SJCRH30 (cell line): Measurements from ENCODE around the gene GABRB3. TPM values are rescaled to one million over a fixed set of nuclear protein-coding genes. Genes with fewer than 3 reads are reported as not detected.
A peak's percentile ranks its signal among the peaks of the same experiment; 100 is the strongest.

ENCODE experiments used
- DNase-seq, 2 experiments: peaks; one replicate each; pipeline ENCODE4 v3.0.0-alpha.2; 2015 to 2020
- H3K27ac ChIP-seq: fragments of 250-450 bp; sonication (Bioruptor Pico); 2 replicates; pipeline ENCODE4 v1.5.1; 2020; ENCODE audit warnings: mild to moderate bottlenecking, moderate library complexity
- H3K27me3 ChIP-seq: fragments of 250-450 bp; sonication (Bioruptor Pico); 2 replicates; pipeline ENCODE4 v1.5.1; 2020; ENCODE audit warnings: mild to moderate bottlenecking, moderate library complexity
- H3K36me3 ChIP-seq: fragments of 250-450 bp; sonication (Bioruptor Pico); 2 replicates; pipeline ENCODE4 v1.5.1; 2020; ENCODE audit warnings: mild to moderate bottlenecking, moderate library complexity
- H3K4me1 ChIP-seq: fragments of 250-450 bp; sonication (Bioruptor Pico); 2 replicates; pipeline ENCODE4 v1.5.1; 2020; ENCODE audit warnings: mild to moderate bottlenecking, moderate library complexity
- H3K4me3 ChIP-seq: fragments of 250-450 bp; sonication (Bioruptor Pico); 2 replicates; pipeline ENCODE4 v1.5.1; 2020; ENCODE audit warnings: mild to moderate bottlenecking, moderate library complexity
- H3K9me3 ChIP-seq: fragments of 250-450 bp; sonication (Bioruptor Pico); replicated peaks from 2 replicates; pipeline ENCODE4 v1.5.1; 2020; ENCODE audit warnings: mild to moderate bottlenecking, moderate library complexity
- total RNA-seq: library from RNA; depleted of rRNA; stranded (reverse); fragments of >200 nt; shearing (Covaris generic); gene quantifications from 2 replicates; pipeline ENCODE4 v1.2.3, GENCODE V29; 2014; rRNA removed

Gene GABRB3
- total RNA-seq, 1 experiment from 2014 or later: 6.1 TPM

- H3K27me3 ChIP-seq: no peaks in the 10 kb centered on the region
- DNase-seq: no peak
- no peak overlapping the region for H3K27ac ChIP-seq
- H3K9me3 ChIP-seq: no peaks in the 10 kb centered on the region
- H3K4me3 ChIP-seq: no peak overlapping the region
- no peaks in the 10 kb centered on the region for H3K4me1 ChIP-seq
- H3K36me3 ChIP-seq: no peaks in the 10 kb centered on the region
Measured at GRCh38 chr15:26537663-26538062, 235.2 kb downstream of the GABRB3 start.

- H3K27me3 ChIP-seq: no peaks in the 10 kb centered on the region
- DNase-seq: no peak
Measured at GRCh38 chr15:26531489-26531888, 241.4 kb downstream of the GABRB3 start.

GRCh38 chr15:26525096-26525495, 247.8 kb downstream of the GABRB3 start:
- Histone ChIP-seq H3K4me1 (no peaks in the 10 kb centered on the region), H3K27ac (no peak overlapping the region), H3K9me3 (no peaks in the 10 kb centered on the region), H3K27me3 (no peaks in the 10 kb centered on the region), H3K36me3 (no peaks in the 10 kb centered on the region), H3K4me3 (no peak overlapping the region)
- DNase-seq: no peak

More at GRCh38 chr15:26531489-26531888, 241.4 kb downstream of the GABRB3 start:
- Histone ChIP-seq H3K36me3 (no peaks in the 10 kb centered on the region), H3K4me3 (no peak overlapping the region), H3K27ac (no peak overlapping the region), H3K9me3 (no peaks in the 10 kb centered on the region), H3K4me1 (no peaks in the 10 kb centered on the region)

GRCh38 chr15:26521691-26522198, 251.1 kb downstream of the GABRB3 start:
- DNase-seq: no peak
- Histone ChIP-seq H3K27ac (no peak overlapping the region), H3K9me3 (no peaks in the 10 kb centered on the region), H3K4me1 (no peaks in the 10 kb centered on the region), H3K27me3 (no peaks in the 10 kb centered on the region), H3K4me3 (no peak overlapping the region), H3K36me3 (no peaks in the 10 kb centered on the region)

- Histone ChIP-seq H3K27me3 (no peaks in the 10 kb centered on the region), H3K27ac (no peak overlapping the region), H3K4me3 (no peak overlapping the region), H3K36me3 (no peaks in the 10 kb centered on the region), H3K9me3 (no peaks in the 10 kb centered on the region), H3K4me1 (no peaks in the 10 kb centered on the region)
- DNase-seq: no peak
Measured at GRCh38 chr15:26521130-26521529, 251.7 kb downstream of the GABRB3 start.

- H3K4me3 ChIP-seq: no peak overlapping the region
- H3K4me1 ChIP-seq: no peaks in the 10 kb centered on the region
- no peaks in the 10 kb centered on the region for H3K36me3 ChIP-seq
- H3K9me3 ChIP-seq: no peaks in the 10 kb centered on the region
- no peak overlapping the region for H3K27ac ChIP-seq
- no peak for DNase-seq
- no peaks in the 10 kb centered on the region for H3K27me3 ChIP-seq
Measured at GRCh38 chr15:26518885-26519284, 254.0 kb downstream of the GABRB3 start.

GRCh38 chr15:26516102-26516980, 256.5 kb downstream of the GABRB3 start:
- Histone ChIP-seq H3K27me3 (no peaks in the 10 kb centered on the region), H3K9me3 (no peaks in the 10 kb centered on the region), H3K36me3 (no peaks in the 10 kb centered on the region), H3K4me3 (no peak overlapping the region), H3K27ac (no peak overlapping the region), H3K4me1 (no peaks in the 10 kb centered on the region)
- DNase-seq: no peak

GRCh38 chr15:26504009-26504408, 268.9 kb downstream of the GABRB3 start:
- Histone ChIP-seq H3K4me1 (no peaks in the 10 kb centered on the region), H3K27ac (no peak overlapping the region), H3K27me3 (no peaks in the 10 kb centered on the region), H3K4me3 (no peak overlapping the region), H3K9me3 (no peaks in the 10 kb centered on the region), H3K36me3 (no peaks in the 10 kb centered on the region)
- peak; percentile 14 to 33 for DNase-seq

Other genes with a start within 250 kb of the GABRB3 start
- gene GABRA5, start 94.0 kb upstream of the GABRB3 start, total RNA-seq: 0.61 and 0.67 TPM in 2 replicates
- gene GABRG3, start 198.1 kb upstream of the GABRB3 start, total RNA-seq: 4.5 and 5.1 TPM in 2 replicates